Measurements from ENCODE around the gene CPEB1.

DNA sequence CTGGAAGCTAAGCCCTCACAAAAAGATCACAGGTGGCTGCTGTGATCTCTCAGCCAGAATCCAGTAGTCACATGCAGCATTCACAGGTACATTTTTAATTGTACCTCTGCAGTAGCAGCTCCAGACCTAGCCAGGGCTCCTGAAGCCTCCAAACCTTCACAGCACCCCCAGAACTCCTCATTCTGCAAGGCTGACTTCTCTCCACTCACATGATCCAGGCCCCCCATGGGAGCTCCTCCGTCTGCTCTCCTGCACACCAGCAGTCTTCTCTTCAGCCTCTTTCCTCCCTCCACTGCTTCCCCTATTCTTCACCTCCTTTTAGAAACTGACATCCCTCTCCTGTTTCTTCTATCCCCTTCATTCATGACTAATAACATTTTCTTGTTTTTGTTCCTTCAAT, 13.2 kb upstream of the CPEB1 start:
- TF ChIP-seq, protein P1, sequence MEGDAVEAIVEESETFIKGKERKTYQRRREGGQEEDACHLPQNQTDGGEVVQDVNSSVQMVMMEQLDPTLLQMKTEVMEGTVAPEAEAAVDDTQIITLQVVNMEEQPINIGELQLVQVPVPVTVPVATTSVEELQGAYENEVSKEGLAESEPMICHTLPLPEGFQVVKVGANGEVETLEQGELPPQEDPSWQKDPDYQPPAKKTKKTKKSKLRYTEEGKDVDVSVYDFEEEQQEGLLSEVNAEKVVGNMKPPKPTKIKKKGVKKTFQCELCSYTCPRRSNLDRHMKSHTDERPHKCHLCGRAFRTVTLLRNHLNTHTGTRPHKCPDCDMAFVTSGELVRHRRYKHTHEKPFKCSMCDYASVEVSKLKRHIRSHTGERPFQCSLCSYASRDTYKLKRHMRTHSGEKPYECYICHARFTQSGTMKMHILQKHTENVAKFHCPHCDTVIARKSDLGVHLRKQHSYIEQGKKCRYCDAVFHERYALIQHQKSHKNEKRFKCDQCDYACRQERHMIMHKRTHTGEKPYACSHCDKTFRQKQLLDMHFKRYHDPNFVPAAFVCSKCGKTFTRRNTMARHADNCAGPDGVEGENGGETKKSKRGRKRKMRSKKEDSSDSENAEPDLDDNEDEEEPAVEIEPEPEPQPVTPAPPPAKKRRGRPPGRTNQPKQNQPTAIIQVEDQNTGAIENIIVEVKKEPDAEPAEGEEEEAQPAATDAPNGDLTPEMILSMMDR (IDR thresholded peaks at IDR 0.05): no peak
- TF ChIP-seq POLR2A (IDR thresholded peaks at IDR 0.05): no peak

Data from Peyer's patch (tissue), 4 donors.